GM20431 (cell line): ENCODE results near the gene NR5A2.

Source experiments
- in situ Hi-C: fragments of 300-500 bp; cut with MseI, MboI; formaldehyde crosslinking; loops from one replicate; pipeline ENCODE4 v1.15.0; 2020; ENCODE audit warnings: low sequenced_read_pairs; ENCODE audit not compliant: unreplicated experiment

NR5A2 gene

GRCh38 chr1:200226268-200226968 is 198.9 kb downstream of the NR5A2 start:
- in situ Hi-C loops = no loop called here

GRCh38 chr1:200226969-200227303 is 199.4 kb downstream of the NR5A2 start:
- in situ Hi-C loops = no loop called here
